ENCODE measurements around the gene PARD3.

DNA sequence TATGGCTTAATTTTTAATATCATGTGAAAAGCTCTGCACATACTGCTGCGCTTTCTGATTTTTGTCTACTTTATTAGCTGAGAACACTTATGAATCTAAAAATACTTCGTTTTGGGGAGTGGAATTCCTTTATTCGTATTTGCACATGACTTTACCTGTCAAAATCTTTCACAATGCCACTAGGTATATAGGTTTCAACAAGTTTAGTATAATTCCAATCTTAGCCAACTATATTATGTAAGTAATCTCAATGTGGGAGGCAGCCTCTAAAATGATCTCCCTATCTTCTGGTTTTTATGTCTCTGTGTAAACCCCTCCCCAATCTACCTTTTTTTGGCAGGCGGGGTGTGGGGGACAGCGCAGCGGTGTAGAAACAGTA lies 55.3 kb downstream of the PARD3 start:
- TF ChIP-seq, protein P1, sequence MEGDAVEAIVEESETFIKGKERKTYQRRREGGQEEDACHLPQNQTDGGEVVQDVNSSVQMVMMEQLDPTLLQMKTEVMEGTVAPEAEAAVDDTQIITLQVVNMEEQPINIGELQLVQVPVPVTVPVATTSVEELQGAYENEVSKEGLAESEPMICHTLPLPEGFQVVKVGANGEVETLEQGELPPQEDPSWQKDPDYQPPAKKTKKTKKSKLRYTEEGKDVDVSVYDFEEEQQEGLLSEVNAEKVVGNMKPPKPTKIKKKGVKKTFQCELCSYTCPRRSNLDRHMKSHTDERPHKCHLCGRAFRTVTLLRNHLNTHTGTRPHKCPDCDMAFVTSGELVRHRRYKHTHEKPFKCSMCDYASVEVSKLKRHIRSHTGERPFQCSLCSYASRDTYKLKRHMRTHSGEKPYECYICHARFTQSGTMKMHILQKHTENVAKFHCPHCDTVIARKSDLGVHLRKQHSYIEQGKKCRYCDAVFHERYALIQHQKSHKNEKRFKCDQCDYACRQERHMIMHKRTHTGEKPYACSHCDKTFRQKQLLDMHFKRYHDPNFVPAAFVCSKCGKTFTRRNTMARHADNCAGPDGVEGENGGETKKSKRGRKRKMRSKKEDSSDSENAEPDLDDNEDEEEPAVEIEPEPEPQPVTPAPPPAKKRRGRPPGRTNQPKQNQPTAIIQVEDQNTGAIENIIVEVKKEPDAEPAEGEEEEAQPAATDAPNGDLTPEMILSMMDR (IDR thresholded peaks at IDR 0.05): no peak
- TF ChIP-seq POLR2AphosphoS5 (IDR thresholded peaks at IDR 0.05): no peak
- TF ChIP-seq EP300 (IDR thresholded peaks at IDR 0.05): no peak
